ENCODE results near the gene KRT26. TPM values are rescaled to one million over a fixed set of nuclear protein-coding genes. Genes with fewer than 3 reads are reported as not detected.

The KRT26 gene
- total RNA-seq, 3 donors from 2014 or later: not detected

GRCh38 chr17:40779181-40779909, 7.3 kb upstream of the KRT26 start:
- no peak for ATAC-seq
- DNase-seq: peak in 1 of 3 donors; percentile 4
- H3K4me3 ChIP-seq: no peak overlapping the region

GRCh38 chr17:40778461-40778860, 6.5 kb upstream of the KRT26 start:
- no peak for TF ChIP-seq CTCF (IDR thresholded peaks at IDR 0.05)
- intact Hi-C loops (cut with DNase I, micrococcal nuclease): no loop called here
- H3K36me3 ChIP-seq (ENCODE audit: low read depth): no peaks in the 10 kb centered on the region
- ATAC-seq (no peak), DNase-seq (no peak)
- no peaks in the 10 kb centered on the region for H3K9me3 ChIP-seq
- H3K4me3 ChIP-seq: no peak overlapping the region
- no peaks in the 10 kb centered on the region for H3K4me1 ChIP-seq (ENCODE audit: low read depth)

More at GRCh38 chr17:40779181-40779909, 7.3 kb upstream of the KRT26 start:
- H3K9me3 ChIP-seq: no peaks in the 10 kb centered on the region
- intact Hi-C loops (cut with DNase I, micrococcal nuclease): no loop called here
- H3K36me3 ChIP-seq (ENCODE audit: low read depth): no peaks in the 10 kb centered on the region
- no peak for TF ChIP-seq CTCF (IDR thresholded peaks at IDR 0.05)
- no peaks in the 10 kb centered on the region for H3K4me1 ChIP-seq (ENCODE audit: low read depth)

- Histone ChIP-seq H3K4me1 (ENCODE audit: low read depth) (no peaks in the 10 kb centered on the region), H3K36me3 (ENCODE audit: low read depth) (no peaks in the 10 kb centered on the region), H3K4me3 (no peak overlapping the region), H3K9me3 (no peaks in the 10 kb centered on the region)
- DNase-seq: no peak
- intact Hi-C loops (cut with DNase I, micrococcal nuclease): no loop called here
- ATAC-seq: no peak
- TF ChIP-seq CTCF (IDR thresholded peaks at IDR 0.05): no peak
These were observed 6.0 kb upstream of the KRT26 start for GRCh38 chr17:40777971-40778370.

- H3K4me3 ChIP-seq: no peak overlapping the region
- ATAC-seq (no peak), DNase-seq (no peak)
- H3K36me3 ChIP-seq (ENCODE audit: low read depth): no peaks in the 10 kb centered on the region
- no peaks in the 10 kb centered on the region for H3K9me3 ChIP-seq
- no peaks in the 10 kb centered on the region for H3K4me1 ChIP-seq (ENCODE audit: low read depth)
- TF ChIP-seq CTCF (IDR thresholded peaks at IDR 0.05): no peak
- intact Hi-C loops (cut with DNase I, micrococcal nuclease): no loop called here
These were observed 5.5 kb upstream of the KRT26 start for GRCh38 chr17:40777459-40777858.

GRCh38 chr17:40775945-40776344, 3.9 kb upstream of the KRT26 start:
- H3K36me3 ChIP-seq (ENCODE audit: low read depth): no peaks in the 10 kb centered on the region
- intact Hi-C loops (cut with DNase I, micrococcal nuclease): no loop called here
- DNase-seq (no peak), ATAC-seq (no peak)
- no peak for TF ChIP-seq CTCF (IDR thresholded peaks at IDR 0.05)
- H3K4me3 ChIP-seq: no peak overlapping the region
- H3K4me1 ChIP-seq (ENCODE audit: low read depth): no peaks in the 10 kb centered on the region
- H3K9me3 ChIP-seq: no peaks in the 10 kb centered on the region

All from mucosa of descending colon (tissue), 3 donors.